Measurements from ENCODE around the gene MYT1. TPM values are rescaled to one million over a fixed set of nuclear protein-coding genes. Genes with fewer than 3 reads are reported as not detected.

Gene MYT1
- total RNA-seq, 1 experiment from 2014 or later, result not detected

DNA sequence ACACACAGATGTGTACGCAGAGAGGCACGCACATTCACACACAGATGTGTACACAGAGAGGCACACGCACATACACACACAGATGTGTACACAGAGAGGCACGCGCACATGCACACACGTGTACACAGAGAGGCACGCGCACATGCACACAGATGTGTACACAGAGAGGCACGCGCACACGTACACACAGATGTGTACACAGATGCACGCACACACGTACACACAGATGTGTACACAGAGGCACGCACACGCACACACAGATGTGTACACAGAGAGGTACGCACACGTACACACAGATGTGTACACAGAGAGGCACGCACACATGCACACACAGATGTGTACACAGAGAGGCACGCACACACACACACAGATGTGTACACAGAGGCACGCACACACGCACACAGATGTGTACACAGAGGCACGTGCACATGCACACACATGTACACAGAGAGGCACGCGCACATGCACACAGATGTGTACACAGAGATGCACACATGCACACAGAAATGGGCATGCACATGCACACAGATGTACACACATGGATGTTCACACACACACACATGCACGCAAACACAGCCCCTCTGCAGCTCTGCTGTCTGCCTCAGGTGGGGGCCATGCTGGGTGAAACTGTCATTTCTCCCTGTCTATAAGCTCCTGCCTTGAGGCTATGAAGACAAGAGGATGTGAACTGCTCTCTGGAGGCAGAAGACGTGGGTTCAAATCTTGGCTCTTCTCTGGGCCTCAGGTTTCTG, 14.3 kb upstream of the MYT1 start:
- peaks cover 2% of the 10 kb centered on the region for H3K9me3 Mint-ChIP-seq (ENCODE audit: unreplicated experiment)

DNA sequence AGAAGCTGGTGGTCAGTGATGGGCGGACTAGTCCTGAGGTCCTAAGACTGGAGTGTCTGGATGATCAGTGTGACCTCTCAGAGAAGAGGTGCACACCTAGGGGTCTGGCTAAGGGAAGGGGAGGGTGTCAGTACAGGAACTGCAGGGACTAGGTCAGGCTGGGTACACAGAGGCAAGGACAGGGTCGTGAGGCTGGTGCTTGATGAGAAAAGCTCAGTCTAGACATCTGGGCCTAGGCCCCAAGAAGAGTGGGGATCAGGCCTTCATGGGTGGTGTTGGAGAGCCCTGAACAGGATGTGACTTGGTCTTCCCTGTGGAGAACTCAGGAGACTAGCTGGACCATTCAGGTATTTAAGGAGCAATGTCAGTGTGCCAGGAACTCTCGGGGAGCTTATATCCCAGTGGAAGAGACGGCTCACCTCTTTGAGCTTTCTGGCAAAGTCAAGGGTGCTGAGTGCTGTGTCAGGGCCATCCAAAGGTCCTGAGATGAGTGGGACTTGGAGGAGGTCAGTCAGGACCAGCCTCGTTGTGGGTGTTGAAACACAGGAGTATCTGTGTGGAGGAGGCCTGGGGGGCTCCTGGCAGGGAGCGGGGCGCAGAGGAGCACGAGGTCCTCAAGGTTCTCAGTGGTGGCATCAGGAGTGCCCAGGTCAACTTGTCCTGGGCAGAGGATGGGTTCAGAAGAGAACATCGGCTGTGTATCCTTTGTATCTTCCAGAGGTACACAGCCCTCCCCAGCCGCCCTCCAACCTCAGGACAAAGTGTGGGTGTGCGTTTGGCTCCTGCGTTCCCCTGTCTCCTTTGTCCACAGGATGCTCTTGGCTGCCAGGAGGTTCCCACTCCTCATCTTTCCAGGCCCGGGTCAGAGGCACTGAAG, 13.3 kb upstream of the MYT1 start:
- H3K9me3 Mint-ChIP-seq (ENCODE audit: unreplicated experiment), result no peaks in the 10 kb centered on the region
- DNase-seq (ENCODE audit: unreplicated experiment), result no peak
- TF ChIP-seq, protein P1, sequence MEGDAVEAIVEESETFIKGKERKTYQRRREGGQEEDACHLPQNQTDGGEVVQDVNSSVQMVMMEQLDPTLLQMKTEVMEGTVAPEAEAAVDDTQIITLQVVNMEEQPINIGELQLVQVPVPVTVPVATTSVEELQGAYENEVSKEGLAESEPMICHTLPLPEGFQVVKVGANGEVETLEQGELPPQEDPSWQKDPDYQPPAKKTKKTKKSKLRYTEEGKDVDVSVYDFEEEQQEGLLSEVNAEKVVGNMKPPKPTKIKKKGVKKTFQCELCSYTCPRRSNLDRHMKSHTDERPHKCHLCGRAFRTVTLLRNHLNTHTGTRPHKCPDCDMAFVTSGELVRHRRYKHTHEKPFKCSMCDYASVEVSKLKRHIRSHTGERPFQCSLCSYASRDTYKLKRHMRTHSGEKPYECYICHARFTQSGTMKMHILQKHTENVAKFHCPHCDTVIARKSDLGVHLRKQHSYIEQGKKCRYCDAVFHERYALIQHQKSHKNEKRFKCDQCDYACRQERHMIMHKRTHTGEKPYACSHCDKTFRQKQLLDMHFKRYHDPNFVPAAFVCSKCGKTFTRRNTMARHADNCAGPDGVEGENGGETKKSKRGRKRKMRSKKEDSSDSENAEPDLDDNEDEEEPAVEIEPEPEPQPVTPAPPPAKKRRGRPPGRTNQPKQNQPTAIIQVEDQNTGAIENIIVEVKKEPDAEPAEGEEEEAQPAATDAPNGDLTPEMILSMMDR (IDR thresholded peaks at IDR 0.05; ENCODE audit: unreplicated experiment), result no peak
- intact Hi-C loops (cut with micrococcal nuclease), result no loop called here
- H3K4me3 Mint-ChIP-seq (ENCODE audit: unreplicated experiment), result no peak overlapping the region
- no peaks in the 10 kb centered on the region for H3K4me1 Mint-ChIP-seq (ENCODE audit: insufficient read depth, unreplicated experiment)
- no TSS peak for BruUV-seq (replicated peaks)
- H3K27me3 Mint-ChIP-seq (ENCODE audit: insufficient read depth, unreplicated experiment), result peaks cover 29% of the 10 kb centered on the region
- CTCF ChIA-PET, result interaction anchor here (0.6 to 0.8 kb wide), 2 partner anchors 129 to 1958 kb away, joined by 3 read pairs; no protein-coding TSS in a partner anchor
- H3K36me3 Mint-ChIP-seq (ENCODE audit: insufficient read depth, unreplicated experiment), result no peaks in the 10 kb centered on the region
- H3K27ac Mint-ChIP-seq (ENCODE audit: low read depth, unreplicated experiment), result no peak overlapping the region
- POLR2A ChIA-PET, result no interaction called here

More for the DNA sequence above, 14.3 kb upstream of the MYT1 start:
- H3K36me3 Mint-ChIP-seq (ENCODE audit: insufficient read depth, unreplicated experiment), result no peaks in the 10 kb centered on the region
- CTCF ChIA-PET, result no interaction called here
- no TSS peak for BruUV-seq (replicated peaks)
- H3K27ac Mint-ChIP-seq (ENCODE audit: low read depth, unreplicated experiment), result no peak overlapping the region
- H3K27me3 Mint-ChIP-seq (ENCODE audit: insufficient read depth, unreplicated experiment), result peaks cover 19% of the 10 kb centered on the region
- POLR2A ChIA-PET, result no interaction called here
- no peak overlapping the region for H3K4me3 Mint-ChIP-seq (ENCODE audit: unreplicated experiment)
- intact Hi-C loops (cut with micrococcal nuclease), result no loop called here
- no peak for DNase-seq (ENCODE audit: unreplicated experiment)
- TF ChIP-seq, protein P1 (IDR thresholded peaks at IDR 0.05; ENCODE audit: unreplicated experiment), result no peak
- H3K4me1 Mint-ChIP-seq (ENCODE audit: insufficient read depth, unreplicated experiment), result no peaks in the 10 kb centered on the region

DNA sequence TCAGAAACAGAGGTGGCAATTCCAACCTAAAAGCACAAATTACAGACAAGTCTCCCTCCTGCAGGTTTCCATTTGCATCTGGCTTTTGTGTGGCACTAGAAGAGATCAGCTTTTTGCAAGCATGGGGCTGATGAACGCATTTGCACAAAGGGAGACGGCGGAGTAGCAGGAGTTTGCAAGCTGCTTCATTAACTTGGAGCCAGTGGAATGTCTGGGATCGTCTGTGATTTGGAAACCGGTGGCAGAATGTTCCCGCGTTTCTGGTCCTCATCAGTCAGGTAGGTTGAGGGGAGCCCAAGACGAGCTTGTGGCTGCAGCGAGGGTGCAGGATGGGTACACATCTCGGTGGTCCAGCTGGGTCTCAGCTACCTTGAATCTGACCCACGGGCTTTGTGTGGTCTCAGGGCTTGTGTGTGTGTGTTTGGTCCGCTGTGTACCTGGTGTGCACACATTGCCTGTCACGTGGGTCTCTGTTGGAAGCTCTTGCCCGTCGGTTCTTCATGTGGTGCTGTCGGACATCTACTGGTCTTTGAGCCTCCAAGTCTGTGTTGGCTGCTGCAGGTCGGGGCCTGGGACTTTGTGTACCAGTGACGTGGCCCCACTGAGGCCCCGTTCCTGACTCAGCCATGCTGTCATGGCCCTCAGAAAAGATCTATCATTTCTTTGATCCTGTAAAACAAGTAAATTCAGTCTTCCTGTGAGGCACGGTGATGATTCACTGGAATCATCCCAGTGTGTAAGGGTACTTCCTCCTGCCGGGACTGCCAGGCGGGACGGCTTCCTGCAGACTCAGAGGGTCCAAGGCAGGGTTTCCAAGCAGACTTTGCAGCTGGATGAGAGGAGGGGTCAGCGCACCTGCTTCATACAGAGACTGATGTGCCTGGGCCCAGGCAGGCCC, 12.4 kb upstream of the MYT1 start:
- H3K27ac Mint-ChIP-seq (ENCODE audit: low read depth, unreplicated experiment), result no peak overlapping the region
- TF ChIP-seq, protein P1 (IDR thresholded peaks at IDR 0.05; ENCODE audit: unreplicated experiment), result no peak

More for the DNA sequence above, 12.4 kb upstream of the MYT1 start:
- no peak for DNase-seq (ENCODE audit: unreplicated experiment)
- intact Hi-C loops (cut with micrococcal nuclease), result no loop called here
- ChIA-PET POLR2A (no interaction called here), CTCF (interaction anchor here (0.8 kb wide), 1 partner anchor 1959 kb away, joined by 3 read pairs; no protein-coding TSS in a partner anchor)
- BruUV-seq (replicated peaks), result no TSS peak
- no peaks in the 10 kb centered on the region for H3K9me3 Mint-ChIP-seq (ENCODE audit: unreplicated experiment)
- H3K4me3 Mint-ChIP-seq (ENCODE audit: unreplicated experiment), result no peak overlapping the region
- H3K36me3 Mint-ChIP-seq (ENCODE audit: insufficient read depth, unreplicated experiment), result no peaks in the 10 kb centered on the region
- H3K27me3 Mint-ChIP-seq (ENCODE audit: insufficient read depth, unreplicated experiment), result peaks cover 35% of the 10 kb centered on the region
- H3K4me1 Mint-ChIP-seq (ENCODE audit: insufficient read depth, unreplicated experiment), result no peaks in the 10 kb centered on the region

Measured in MCF 10A (cell line).